ENCODE data around the gene PTOV1. TPM values are rescaled to one million over a fixed set of nuclear protein-coding genes. Genes with fewer than 3 reads are reported as not detected.

PTOV1 gene
- 156 TPM for polyA plus RNA-seq (2013, experiment 1 of 2)
- 150 TPM for polyA plus RNA-seq (2013, experiment 2 of 2)

DNA sequence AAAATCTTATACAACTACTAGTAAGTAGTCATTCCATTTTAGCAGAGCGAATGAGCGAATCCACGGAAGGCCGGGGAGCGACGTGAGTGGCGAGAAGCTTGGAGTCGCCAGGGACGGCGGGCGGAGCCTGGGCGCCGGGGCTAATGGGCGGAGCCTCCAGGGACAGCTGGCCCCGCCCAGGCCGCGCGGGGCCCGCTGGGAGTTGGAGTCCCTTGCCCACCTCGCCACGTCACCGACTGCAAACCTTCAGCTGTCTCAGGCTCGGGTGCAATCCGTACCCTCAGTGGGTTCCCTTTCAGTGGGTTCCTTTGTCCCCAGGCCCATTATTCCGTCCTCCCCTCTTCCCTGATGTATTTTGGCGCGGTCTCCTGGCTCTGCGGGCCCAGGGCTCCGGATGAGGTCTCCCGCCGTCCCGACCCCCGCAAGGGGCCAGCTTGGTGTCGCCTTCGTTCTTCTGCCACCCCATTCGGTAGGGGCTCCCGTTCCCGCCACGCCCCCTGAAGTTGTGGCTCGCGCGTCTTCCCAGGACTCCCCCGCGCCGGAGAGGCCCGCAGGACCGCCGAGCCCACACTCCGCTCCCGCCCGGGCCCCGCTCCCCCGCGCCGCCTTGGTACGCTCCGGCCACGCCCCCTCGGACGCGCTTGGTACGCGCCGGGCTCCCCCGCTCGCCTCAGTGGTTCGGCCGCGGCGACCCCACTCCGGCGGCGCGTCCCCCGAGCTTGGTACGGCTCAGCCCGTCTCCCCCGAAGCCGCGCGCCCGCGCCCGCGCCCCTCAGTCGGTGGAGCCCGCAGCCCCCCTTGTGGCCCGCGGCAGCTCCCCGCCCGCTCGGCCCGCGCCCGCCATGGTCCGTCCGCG, at the start of gene PTOV1:
Gene PTOV1 (plus strand): TSS at position 673 of the 856 bp plus-strand sequence.
- Histone ChIP-seq H4K8ac (ENCODE audit: low read depth, low read length) (peak within 1 kb of the TSS; percentile 77), H2BK120ac (ENCODE audit: low read depth, low read length) (peak within 1 kb of the TSS; percentile 90), H3K56ac (ENCODE audit: low read length) (peak within 1 kb of the TSS; percentile 97), H3K27me3 (ENCODE audit: insufficient read depth, low read length, poor library complexity) (no peaks in the 10 kb centered on the region), H2BK15ac (replicated peaks; ENCODE audit: low read depth) (no peak within 1 kb of the TSS), H3K79me2 (ENCODE audit: control insufficient read depth, insufficient read depth, low read length) (peaks cover 23% of the 10 kb centered on the region), H3K27ac (ENCODE audit: low read depth, low read length) (peak within 1 kb of the TSS; percentile 99), H3K9ac (ENCODE audit: low read length) (peak within 1 kb of the TSS; percentile 94), H3K4ac (ENCODE audit: low read depth, low read length) (peak within 1 kb of the TSS; percentile 99), H3K23ac (ENCODE audit: low read length) (peak within 1 kb of the TSS; percentile 98), H3K36me3 (ENCODE audit: control insufficient read depth, insufficient read depth, low read length) (peaks cover 5% of the 10 kb centered on the region), H3K79me1 (ENCODE audit: low read length) (peaks cover 27% of the 10 kb centered on the region), H2BK5ac (ENCODE audit: low read length) (peak within 1 kb of the TSS; percentile 78), H3K4me1 (ENCODE audit: control insufficient read depth, low read depth, low read length) (peaks cover 8% of the 10 kb centered on the region), H4K5ac (ENCODE audit: low read length) (no peak within 1 kb of the TSS), H3K4me2 (ENCODE audit: low read length) (peak within 1 kb of the TSS; percentile 91), H3K18ac (ENCODE audit: low read length) (peak within 1 kb of the TSS; percentile 100), H3K4me3 (ENCODE audit: low read length) (peak within 1 kb of the TSS; percentile 90), H2AK5ac (ENCODE audit: low read length) (no peak within 1 kb of the TSS)
- no CpG with 5 or more reads among the region's 98 CpGs for WGBS (ENCODE audit: extremely low coverage, insufficient coverage, low lambda C conversion rate)
- peak; percentile 96 for DNase-seq

- no peak overlapping the region for H2BK15ac ChIP-seq (replicated peaks; ENCODE audit: low read depth)
- H3K36me3 ChIP-seq (ENCODE audit: control insufficient read depth, insufficient read depth, low read length): peaks cover 11% of the 10 kb centered on the region
- no peak overlapping the region for H3K4me2 ChIP-seq (ENCODE audit: low read length)
- H3K79me1 ChIP-seq (ENCODE audit: low read length): no peaks in the 10 kb centered on the region
- WGBS (ENCODE audit: extremely low coverage, insufficient coverage, low lambda C conversion rate): no CpG with 5 or more reads among the region's 32 CpGs
- H4K5ac ChIP-seq (ENCODE audit: low read length): no peak overlapping the region
- H3K4me3 ChIP-seq (ENCODE audit: low read length): no peak overlapping the region
- H3K27me3 ChIP-seq (ENCODE audit: insufficient read depth, low read length, poor library complexity): no peaks in the 10 kb centered on the region
- no peaks in the 10 kb centered on the region for H3K79me2 ChIP-seq (ENCODE audit: control insufficient read depth, insufficient read depth, low read length)
- H3K23ac ChIP-seq (ENCODE audit: low read length): no peak overlapping the region
- H3K18ac ChIP-seq (ENCODE audit: low read length): no peak overlapping the region
- H3K4ac ChIP-seq (ENCODE audit: low read depth, low read length): no peak overlapping the region
- no peak overlapping the region for H2BK5ac ChIP-seq (ENCODE audit: low read length)
- no peak overlapping the region for H2BK120ac ChIP-seq (ENCODE audit: low read depth, low read length)
- no peak overlapping the region for H4K8ac ChIP-seq (ENCODE audit: low read depth, low read length)
- no peak for DNase-seq
- no peak overlapping the region for H3K56ac ChIP-seq (ENCODE audit: low read length)
- H3K27ac ChIP-seq (ENCODE audit: low read depth, low read length): no peak overlapping the region
- H3K9ac ChIP-seq (ENCODE audit: low read length): peak overlapping the region; percentile 74
- no peaks in the 10 kb centered on the region for H3K4me1 ChIP-seq (ENCODE audit: control insufficient read depth, low read depth, low read length)
- no peak overlapping the region for H2AK5ac ChIP-seq (ENCODE audit: low read length)
Observed at GRCh38 chr19:49801401-49801888, 49.5 kb upstream of the PTOV1 start.

DNA sequence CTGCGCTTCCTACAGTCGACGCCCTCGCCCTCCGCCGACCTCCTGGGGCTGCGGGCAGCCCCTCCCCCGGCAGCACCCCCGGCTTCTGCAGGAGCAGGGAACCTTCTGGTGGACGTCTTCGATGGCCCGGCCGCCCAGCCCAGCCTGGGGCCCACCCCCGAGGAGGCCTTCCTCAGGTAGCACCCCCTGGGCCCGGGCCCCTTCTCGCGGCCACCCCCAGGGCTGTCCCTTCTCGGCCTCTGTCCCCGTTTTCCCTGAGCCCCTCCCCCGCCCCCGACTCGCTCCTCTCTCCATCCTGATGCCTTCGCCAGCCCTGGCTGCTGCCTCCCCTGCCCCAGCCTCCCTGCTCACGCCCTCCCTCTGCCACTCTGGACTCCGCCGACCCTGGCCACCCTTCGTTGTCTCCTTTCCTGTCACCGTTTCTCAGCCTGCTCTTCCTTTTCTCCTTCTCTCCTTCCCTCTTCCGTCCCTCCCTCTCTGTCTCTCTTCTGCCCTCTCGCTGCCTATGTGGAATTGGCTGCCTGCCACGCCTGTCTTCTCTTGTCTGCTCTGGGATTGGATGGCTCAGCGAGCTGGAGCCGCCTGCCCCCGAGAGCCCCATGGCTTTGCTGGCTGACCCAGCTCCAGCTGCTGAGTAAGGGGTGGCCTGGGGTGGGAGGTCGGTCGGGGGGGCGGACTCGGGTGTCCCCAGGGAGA, 48.8 kb upstream of the PTOV1 start:
- Histone ChIP-seq H4K5ac (ENCODE audit: low read length) (no peak overlapping the region), H4K8ac (ENCODE audit: low read depth, low read length) (no peak overlapping the region), H2BK5ac (ENCODE audit: low read length) (no peak overlapping the region), H3K79me1 (ENCODE audit: low read length) (no peaks in the 10 kb centered on the region), H3K36me3 (ENCODE audit: control insufficient read depth, insufficient read depth, low read length) (peaks cover 7% of the 10 kb centered on the region), H3K56ac (ENCODE audit: low read length) (peak overlapping the region; percentile 92), H3K79me2 (ENCODE audit: control insufficient read depth, insufficient read depth, low read length) (no peaks in the 10 kb centered on the region), H3K23ac (ENCODE audit: low read length) (no peak overlapping the region), H2BK120ac (ENCODE audit: low read depth, low read length) (no peak overlapping the region), H2AK5ac (ENCODE audit: low read length) (no peak overlapping the region), H3K4me3 (ENCODE audit: low read length) (peak overlapping the region; percentile 28), H3K27ac (ENCODE audit: low read depth, low read length) (no peak overlapping the region), H3K27me3 (ENCODE audit: insufficient read depth, low read length, poor library complexity) (no peaks in the 10 kb centered on the region), H3K4me1 (ENCODE audit: control insufficient read depth, low read depth, low read length) (no peaks in the 10 kb centered on the region), H2BK15ac (replicated peaks; ENCODE audit: low read depth) (no peak overlapping the region), H3K18ac (ENCODE audit: low read length) (no peak overlapping the region), H3K9ac (ENCODE audit: low read length) (peak overlapping the region; percentile 74), H3K4ac (ENCODE audit: low read depth, low read length) (no peak overlapping the region), H3K4me2 (ENCODE audit: low read length) (peak overlapping the region; percentile 46)
- WGBS (ENCODE audit: extremely low coverage, insufficient coverage, low lambda C conversion rate): no CpG with 5 or more reads among the region's 38 CpGs
- peak; percentile 92 for DNase-seq

DNA sequence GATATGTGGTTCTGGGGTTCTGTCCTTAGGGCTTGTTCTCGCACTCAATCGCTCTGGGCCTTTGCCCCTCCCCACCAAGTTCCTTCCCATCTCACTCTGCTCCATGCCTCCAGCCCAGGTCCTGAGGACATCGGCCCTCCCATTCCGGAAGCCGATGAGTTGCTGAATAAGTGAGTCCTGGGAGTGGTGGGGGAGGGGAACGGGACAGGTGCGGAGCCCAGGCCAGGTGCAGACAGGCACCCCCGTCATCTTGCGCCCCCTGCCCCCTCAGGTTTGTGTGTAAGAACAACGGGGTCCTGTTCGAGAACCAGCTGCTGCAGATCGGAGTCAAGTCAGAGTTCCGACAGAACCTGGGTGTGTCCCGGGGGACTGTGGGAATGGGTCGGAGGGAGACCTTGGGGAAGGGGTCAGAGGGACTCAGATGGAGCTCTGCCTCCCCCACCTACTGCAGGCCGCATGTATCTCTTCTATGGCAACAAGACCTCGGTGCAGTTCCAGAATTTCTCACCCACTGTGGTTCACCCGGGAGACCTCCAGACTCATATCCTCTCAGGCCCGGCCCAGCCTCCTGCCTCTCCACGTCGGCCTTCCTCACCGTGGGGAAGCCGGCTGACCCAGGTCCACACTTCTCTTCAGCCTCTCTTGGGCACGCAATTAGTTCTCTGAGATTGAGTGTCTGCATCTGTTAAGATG, 48.0 kb upstream of the PTOV1 start:
- no peaks in the 10 kb centered on the region for H3K4me1 ChIP-seq (ENCODE audit: control insufficient read depth, low read depth, low read length)
- no peaks in the 10 kb centered on the region for H3K79me1 ChIP-seq (ENCODE audit: low read length)
- no peak overlapping the region for H4K8ac ChIP-seq (ENCODE audit: low read depth, low read length)
- no peak overlapping the region for H2BK15ac ChIP-seq (replicated peaks; ENCODE audit: low read depth)
- peak overlapping the region; percentile 26 for H3K56ac ChIP-seq (ENCODE audit: low read length)
- H2BK120ac ChIP-seq (ENCODE audit: low read depth, low read length): no peak overlapping the region
- H4K5ac ChIP-seq (ENCODE audit: low read length): no peak overlapping the region
- H3K18ac ChIP-seq (ENCODE audit: low read length): no peak overlapping the region
- DNase-seq: no peak
- no peaks in the 10 kb centered on the region for H3K27me3 ChIP-seq (ENCODE audit: insufficient read depth, low read length, poor library complexity)
- no peaks in the 10 kb centered on the region for H3K79me2 ChIP-seq (ENCODE audit: control insufficient read depth, insufficient read depth, low read length)
- H3K23ac ChIP-seq (ENCODE audit: low read length): no peak overlapping the region
- H3K4me2 ChIP-seq (ENCODE audit: low read length): no peak overlapping the region
- H3K27ac ChIP-seq (ENCODE audit: low read depth, low read length): no peak overlapping the region
- peaks cover 5% of the 10 kb centered on the region for H3K36me3 ChIP-seq (ENCODE audit: control insufficient read depth, insufficient read depth, low read length)
- H3K9ac ChIP-seq (ENCODE audit: low read length): peak overlapping the region; percentile 35
- H3K4me3 ChIP-seq (ENCODE audit: low read length): no peak overlapping the region
- H3K4ac ChIP-seq (ENCODE audit: low read depth, low read length): no peak overlapping the region
- H2AK5ac ChIP-seq (ENCODE audit: low read length): no peak overlapping the region
- WGBS (ENCODE audit: extremely low coverage, insufficient coverage, low lambda C conversion rate): no CpG with 5 or more reads among the region's 24 CpGs
- no peak overlapping the region for H2BK5ac ChIP-seq (ENCODE audit: low read length)

DNA sequence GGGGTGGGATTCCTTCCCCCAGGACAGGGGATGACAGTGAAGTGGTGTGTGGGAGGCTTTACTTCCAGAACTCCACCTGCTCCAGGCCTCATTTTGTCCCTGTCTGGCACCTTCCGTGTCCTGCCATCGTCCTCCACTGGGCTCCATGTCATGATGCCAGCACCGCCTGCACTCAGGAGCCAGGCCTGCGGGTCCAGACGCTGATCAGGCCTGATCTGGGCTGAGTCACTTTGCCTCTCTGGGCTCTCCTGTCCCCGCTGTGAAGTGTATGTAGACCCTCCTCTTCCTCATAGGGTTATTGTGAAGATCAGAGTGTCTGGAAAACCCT, 47.5 kb upstream of the PTOV1 start:
- Histone ChIP-seq H3K4me3 (ENCODE audit: low read length) (no peak overlapping the region), H3K9ac (ENCODE audit: low read length) (no peak overlapping the region), H3K79me1 (ENCODE audit: low read length) (no peaks in the 10 kb centered on the region), H2BK15ac (replicated peaks; ENCODE audit: low read depth) (no peak overlapping the region), H3K4me2 (ENCODE audit: low read length) (no peak overlapping the region), H2BK120ac (ENCODE audit: low read depth, low read length) (no peak overlapping the region), H3K23ac (ENCODE audit: low read length) (no peak overlapping the region), H3K18ac (ENCODE audit: low read length) (no peak overlapping the region), H3K79me2 (ENCODE audit: control insufficient read depth, insufficient read depth, low read length) (no peaks in the 10 kb centered on the region), H2BK5ac (ENCODE audit: low read length) (no peak overlapping the region), H3K27me3 (ENCODE audit: insufficient read depth, low read length, poor library complexity) (no peaks in the 10 kb centered on the region), H4K5ac (ENCODE audit: low read length) (no peak overlapping the region), H3K56ac (ENCODE audit: low read length) (no peak overlapping the region), H3K4ac (ENCODE audit: low read depth, low read length) (no peak overlapping the region), H3K27ac (ENCODE audit: low read depth, low read length) (no peak overlapping the region), H3K36me3 (ENCODE audit: control insufficient read depth, insufficient read depth, low read length) (peaks cover 4% of the 10 kb centered on the region), H4K8ac (ENCODE audit: low read depth, low read length) (no peak overlapping the region), H2AK5ac (ENCODE audit: low read length) (no peak overlapping the region), H3K4me1 (ENCODE audit: control insufficient read depth, low read depth, low read length) (no peaks in the 10 kb centered on the region)
- no CpG with 5 or more reads among the region's 6 CpGs for WGBS (ENCODE audit: extremely low coverage, insufficient coverage, low lambda C conversion rate)
- no peak for DNase-seq
